ENCODE data around the gene THADA. TPM values are rescaled to one million over a fixed set of nuclear protein-coding genes. Genes with fewer than 3 reads are reported as not detected.

THADA gene
- total and polyA plus RNA-seq, 2 donors (not counting 1 experiment from before 2014, with no cell fraction given) = 9.2 to 36.2 TPM

GRCh38 chr2:43391878-43392215 is 204.0 kb downstream of the THADA start:
- no peak for TF ChIP-seq CTCF (conservative IDR thresholded peaks at IDR 0.05 in 1 of 2, IDR thresholded peaks at IDR 0.05 in 1 of 2; ENCODE audit: low read depth in 1 of 2, low read length in 2 of 2)
- TF ChIP-seq EZH2 (IDR thresholded peaks at IDR 0.05; ENCODE audit: low read length, missing control alignments) = no peak
- Histone ChIP-seq H3K4me1 (ENCODE audit: control insufficient read depth, extremely low read depth, insufficient read depth, low read length) (peaks cover 8% of the 10 kb centered on the region), H3K4me2 (ENCODE audit: extremely low read depth, insufficient read depth, low read length) (peak overlapping the region; percentile 17), H3K79me2 (ENCODE audit: control insufficient read depth, insufficient read depth, low read length) (no peaks in the 10 kb centered on the region), H3K36me3 (ENCODE audit: control insufficient read depth, insufficient read depth, low read length) (no peaks in the 10 kb centered on the region), H2AFZ (ENCODE audit: low read length) (no peak overlapping the region), H3K9me3 (ENCODE audit: control insufficient read depth, insufficient read depth, low read depth, low read length) (no peaks in the 10 kb centered on the region), H3K27ac (ENCODE audit: insufficient read depth, low read length) (no peak overlapping the region), H4K20me1 (ENCODE audit: control insufficient read depth, extremely low read depth, insufficient read depth, low read length) (no peaks in the 10 kb centered on the region), H3K9ac (ENCODE audit: insufficient read depth, low read length) (no peak overlapping the region), H3K27me3 (ENCODE audit: control insufficient read depth, insufficient read depth, low read length) (no peaks in the 10 kb centered on the region), H3K4me3 (replicated peaks in 1 of 4; ENCODE audit: control extremely low read depth in 1 of 4, insufficient read depth in 1 of 4, low read depth in 3 of 4, low read length in 4 of 4) (no peak overlapping the region)
- DNase-seq (ENCODE audit: low read depth in 2 of 2) = peak; percentile 60 to 92

- Histone ChIP-seq H3K27me3 (ENCODE audit: control insufficient read depth, insufficient read depth, low read length) (no peaks in the 10 kb centered on the region), H3K79me2 (ENCODE audit: control insufficient read depth, insufficient read depth, low read length) (no peaks in the 10 kb centered on the region), H3K27ac (ENCODE audit: insufficient read depth, low read length) (no peak overlapping the region), H3K4me1 (ENCODE audit: control insufficient read depth, extremely low read depth, insufficient read depth, low read length) (peaks cover 8% of the 10 kb centered on the region), H3K36me3 (ENCODE audit: control insufficient read depth, insufficient read depth, low read length) (no peaks in the 10 kb centered on the region), H3K4me2 (ENCODE audit: extremely low read depth, insufficient read depth, low read length) (peak overlapping the region; percentile 17), H3K9ac (ENCODE audit: insufficient read depth, low read length) (no peak overlapping the region), H2AFZ (ENCODE audit: low read length) (no peak overlapping the region), H4K20me1 (ENCODE audit: control insufficient read depth, extremely low read depth, insufficient read depth, low read length) (no peaks in the 10 kb centered on the region), H3K9me3 (ENCODE audit: control insufficient read depth, insufficient read depth, low read depth, low read length) (no peaks in the 10 kb centered on the region), H3K4me3 (replicated peaks in 1 of 4; ENCODE audit: control extremely low read depth in 1 of 4, insufficient read depth in 1 of 4, low read depth in 3 of 4, low read length in 4 of 4) (no peak overlapping the region)
- peak in 1 of 2 donors; percentile 28 for DNase-seq (ENCODE audit: low read depth in 2 of 2)
- TF ChIP-seq CTCF (conservative IDR thresholded peaks at IDR 0.05 in 1 of 2, IDR thresholded peaks at IDR 0.05 in 1 of 2; ENCODE audit: low read depth in 1 of 2, low read length in 2 of 2) (no peak), EZH2 (IDR thresholded peaks at IDR 0.05; ENCODE audit: low read length, missing control alignments) (no peak)
Measured at GRCh38 chr2:43391201-43391877, 204.5 kb downstream of the THADA start.

GRCh38 chr2:43389581-43390466 is 206.0 kb downstream of the THADA start:
- H3K27me3 ChIP-seq (ENCODE audit: control insufficient read depth, insufficient read depth, low read length) = no peaks in the 10 kb centered on the region
- DNase-seq (ENCODE audit: low read depth in 2 of 2) = no peak
- peaks cover 5% of the 10 kb centered on the region for H3K4me1 ChIP-seq (ENCODE audit: control insufficient read depth, extremely low read depth, insufficient read depth, low read length)
- H4K20me1 ChIP-seq (ENCODE audit: control insufficient read depth, extremely low read depth, insufficient read depth, low read length) = no peaks in the 10 kb centered on the region
- H3K4me2 ChIP-seq (ENCODE audit: extremely low read depth, insufficient read depth, low read length) = no peak overlapping the region
- no peak overlapping the region for H3K4me3 ChIP-seq (replicated peaks in 1 of 4; ENCODE audit: control extremely low read depth in 1 of 4, insufficient read depth in 1 of 4, low read depth in 3 of 4, low read length in 4 of 4)
- no peak overlapping the region for H3K9ac ChIP-seq (ENCODE audit: insufficient read depth, low read length)
- no peaks in the 10 kb centered on the region for H3K9me3 ChIP-seq (ENCODE audit: control insufficient read depth, insufficient read depth, low read depth, low read length)
- no peak overlapping the region for H3K27ac ChIP-seq (ENCODE audit: insufficient read depth, low read length)
- no peaks in the 10 kb centered on the region for H3K79me2 ChIP-seq (ENCODE audit: control insufficient read depth, insufficient read depth, low read length)
- TF ChIP-seq CTCF (conservative IDR thresholded peaks at IDR 0.05 in 1 of 2, IDR thresholded peaks at IDR 0.05 in 1 of 2; ENCODE audit: low read depth in 1 of 2, low read length in 2 of 2) (no peak), EZH2 (IDR thresholded peaks at IDR 0.05; ENCODE audit: low read length, missing control alignments) (no peak)
- no peaks in the 10 kb centered on the region for H3K36me3 ChIP-seq (ENCODE audit: control insufficient read depth, insufficient read depth, low read length)
- no peak overlapping the region for H2AFZ ChIP-seq (ENCODE audit: low read length)
